Activated CD8-positive, alpha-beta memory T cell treated with anti-CD3 and anti-CD28 coated beads for 1 hour (primary cell): ENCODE results near the gene DEFB124.
A peak's percentile ranks its signal among the peaks of the same experiment; 100 is the strongest.
"Not testable (repeated sequence)": the region's sequence is repeated elsewhere in the genome, so short reads cannot be mapped to it uniquely, and the experiment has no call there.

Experiments
- DNase-seq, 2 donors: peaks; one replicate each; pipeline ENCODE4 v3.0.0-alpha.2; 2020; ENCODE audit warnings: low read depth in 1 of 2; ENCODE audit errors: extremely low read depth in 1 of 2

The DEFB124 gene, protein sequence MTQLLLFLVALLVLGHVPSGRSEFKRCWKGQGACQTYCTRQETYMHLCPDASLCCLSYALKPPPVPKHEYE

GRCh38 chr20:31474758-31475427 is at the start of gene DEFB124, which contains the start of gene REM1:
Gene DEFB124, minus strand, starts transcription at chr20:31475127. Its CDS starts 2,114 bp downstream, at chr20:31473013.
Gene REM1, plus strand, starts transcription at chr20:31475288. Its CDS starts 1,158 bp downstream, at chr20:31476446.
- no peak for DNase-seq

DNA sequence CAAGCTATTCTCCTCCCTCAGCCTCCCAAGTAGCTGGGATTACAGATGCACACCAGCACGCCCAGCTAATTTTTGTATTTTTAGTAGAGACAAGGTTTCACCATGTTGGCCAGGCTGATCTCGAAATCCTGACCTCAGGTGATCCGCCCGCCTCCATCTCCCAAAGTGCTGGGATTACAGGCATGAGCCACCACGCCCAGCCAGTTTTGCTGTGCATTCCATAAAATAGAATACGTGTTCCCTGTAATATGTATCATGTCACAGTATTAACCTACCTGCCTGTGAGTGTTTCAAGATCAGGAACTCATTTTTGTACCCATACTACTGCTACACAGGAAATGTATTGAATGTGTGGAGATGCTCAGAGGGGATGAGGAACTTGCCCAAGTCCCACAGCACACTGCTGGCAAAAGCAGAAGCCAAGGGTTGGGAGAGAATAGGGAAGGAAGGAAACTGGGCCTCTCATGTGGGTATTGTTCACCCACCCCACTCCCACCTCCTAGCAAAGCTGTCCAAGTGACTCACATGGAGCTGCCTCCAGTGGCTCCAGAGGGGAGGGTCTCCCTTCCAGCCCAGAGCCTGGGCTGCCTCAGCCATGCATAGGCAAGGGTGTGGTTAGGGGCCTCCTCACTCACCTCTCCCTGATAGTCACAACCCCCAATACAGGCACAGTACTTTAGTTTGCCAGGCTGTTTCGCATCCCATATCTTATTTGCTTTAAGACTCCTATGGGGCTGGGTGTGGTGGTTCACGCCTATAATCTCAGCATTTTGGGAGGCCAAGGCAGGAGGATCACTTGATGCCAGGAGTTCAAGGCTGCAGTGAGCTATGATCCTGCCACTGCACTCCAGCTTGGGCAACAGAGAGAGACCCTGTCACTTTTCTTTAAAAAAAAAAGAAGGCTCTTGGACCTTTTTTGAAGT is 48.7 kb upstream of the DEFB124 start:
- DNase-seq, result no peak

DNA sequence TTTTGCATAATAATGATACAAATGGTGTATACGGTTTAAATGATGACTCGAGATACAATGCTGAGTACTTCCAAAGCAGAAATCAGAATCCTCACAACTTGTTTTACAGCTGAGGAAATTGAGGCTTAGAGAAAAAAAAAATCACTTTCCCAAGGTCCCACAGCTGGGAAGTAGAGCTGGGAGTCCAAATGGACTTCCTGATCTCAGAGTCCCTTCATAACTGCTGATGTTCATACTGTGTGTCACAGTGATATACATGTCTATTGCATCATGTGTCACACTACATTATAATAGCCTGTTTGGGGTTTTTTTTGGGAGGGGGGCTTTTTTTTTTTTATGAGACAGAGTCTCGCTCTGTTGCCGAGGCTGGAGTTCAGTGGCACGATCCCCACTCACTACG is 47.8 kb upstream of the DEFB124 start:
- DNase-seq, result no peak

GRCh38 chr20:31521267-31521666 is 46.3 kb upstream of the DEFB124 start:
- DNase-seq, result not testable (repeated sequence)

- DNase-seq, result no peak
Observed at GRCh38 chr20:31517373-31517772, 42.4 kb upstream of the DEFB124 start.

- no peak for DNase-seq
Observed at GRCh38 chr20:31516651-31517050, 41.7 kb upstream of the DEFB124 start.

GRCh38 chr20:31516166-31516565 is 41.2 kb upstream of the DEFB124 start:
- DNase-seq, result no peak

GRCh38 chr20:31515775-31516107 is 40.8 kb upstream of the DEFB124 start:
- no peak for DNase-seq

DNA sequence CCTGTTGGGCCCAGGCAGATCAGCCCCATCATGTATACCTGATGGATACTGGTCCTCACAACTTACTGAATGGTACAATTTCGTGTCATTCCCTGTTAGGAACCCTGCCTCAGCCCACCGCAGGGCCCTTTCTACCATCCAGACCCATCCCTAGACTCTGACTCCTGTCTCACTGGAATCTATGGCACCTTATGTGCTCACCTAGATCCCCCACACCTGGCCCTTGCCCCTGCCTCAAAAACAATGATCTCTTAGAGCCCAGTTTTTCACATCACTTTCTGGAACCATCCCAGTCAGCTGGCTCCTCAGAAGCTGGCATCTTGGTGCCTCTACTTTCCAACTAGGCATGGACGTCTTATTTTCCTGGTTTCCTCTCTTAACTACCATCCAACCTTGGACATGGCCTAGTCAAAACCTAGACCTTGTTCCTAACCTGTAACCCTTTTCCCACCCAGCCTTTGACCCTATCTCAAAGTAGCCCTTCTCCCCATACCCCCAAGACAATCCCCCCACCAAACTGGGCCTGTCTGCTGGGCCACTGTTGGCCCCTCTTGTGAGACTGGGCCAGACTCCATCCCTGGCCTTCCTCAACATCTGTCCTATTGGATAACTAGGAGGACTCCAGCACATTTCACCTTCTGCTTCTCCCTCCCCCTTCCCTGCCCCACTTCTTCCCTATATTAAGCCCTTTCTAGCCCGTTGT is 40.3 kb upstream of the DEFB124 start:
- DNase-seq, result no peak

DNA sequence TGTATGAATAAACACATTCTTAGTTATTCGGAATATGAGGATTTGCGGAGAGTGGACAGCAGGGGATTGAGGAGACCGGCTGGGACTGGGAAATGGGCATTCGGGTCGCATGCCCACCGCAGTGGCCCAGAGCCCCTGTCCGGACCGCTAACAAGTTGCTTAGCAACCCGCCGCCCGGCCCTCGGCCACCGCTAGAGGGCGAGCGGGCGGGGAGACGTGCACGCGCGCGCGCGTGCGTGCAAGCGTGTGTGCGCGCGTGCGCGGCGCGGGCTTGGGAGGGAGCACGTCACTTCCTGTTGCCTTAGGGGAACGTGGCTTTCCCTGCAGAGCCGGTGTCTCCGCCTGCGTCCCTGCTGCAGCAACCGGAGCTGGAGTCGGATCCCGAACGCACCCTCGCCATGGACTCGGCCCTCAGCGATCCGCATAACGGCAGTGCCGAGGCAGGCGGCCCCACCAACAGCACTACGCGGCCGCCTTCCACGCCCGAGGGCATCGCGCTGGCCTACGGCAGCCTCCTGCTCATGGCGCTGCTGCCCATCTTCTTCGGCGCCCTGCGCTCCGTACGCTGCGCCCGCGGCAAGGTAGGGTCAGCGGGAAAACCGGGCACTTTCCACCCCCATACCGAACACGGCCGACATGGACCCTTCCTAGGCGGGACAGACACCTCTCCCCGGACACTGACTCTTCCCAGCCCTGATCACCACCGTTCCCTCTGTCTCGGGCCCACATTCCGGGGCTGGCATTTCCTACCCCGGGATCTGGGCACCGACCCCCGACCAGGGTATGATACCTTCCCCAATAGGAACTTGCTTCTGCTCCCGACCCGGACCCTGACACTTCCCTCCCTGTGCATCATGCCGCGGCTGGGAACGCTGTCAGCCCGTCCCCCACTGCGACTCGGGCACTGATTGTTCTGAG is 39.5 kb upstream of the DEFB124 start, which contains the start of gene HM13:
Gene HM13 (plus strand): TSS at position 289 of the 918 bp plus-strand sequence. CDS start 110 bp downstream, at position 399.
- peak; percentile 62 to 84 for DNase-seq

- no peak for DNase-seq
Observed at GRCh38 chr20:31508517-31509244, 33.8 kb upstream of the DEFB124 start.

DNA sequence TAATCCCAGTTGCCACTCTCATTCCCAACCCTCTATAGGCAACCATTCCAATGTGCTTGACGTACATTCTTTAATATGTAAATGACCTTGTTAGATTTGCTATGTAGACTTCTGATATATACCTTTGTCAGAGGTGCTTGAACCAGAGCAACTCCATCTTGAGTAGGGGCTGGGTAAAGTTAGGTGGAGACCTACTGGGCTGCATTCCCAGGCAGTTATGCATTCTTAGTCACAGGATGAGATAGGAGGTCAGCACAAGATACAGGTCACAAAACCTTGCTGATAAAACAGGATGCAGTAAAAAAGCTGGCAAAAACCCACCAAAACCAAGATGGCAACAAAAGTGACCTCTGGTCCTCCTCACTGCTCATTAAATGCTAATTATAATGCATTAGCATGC is 31.0 kb upstream of the DEFB124 start:
- no peak for DNase-seq

DNA sequence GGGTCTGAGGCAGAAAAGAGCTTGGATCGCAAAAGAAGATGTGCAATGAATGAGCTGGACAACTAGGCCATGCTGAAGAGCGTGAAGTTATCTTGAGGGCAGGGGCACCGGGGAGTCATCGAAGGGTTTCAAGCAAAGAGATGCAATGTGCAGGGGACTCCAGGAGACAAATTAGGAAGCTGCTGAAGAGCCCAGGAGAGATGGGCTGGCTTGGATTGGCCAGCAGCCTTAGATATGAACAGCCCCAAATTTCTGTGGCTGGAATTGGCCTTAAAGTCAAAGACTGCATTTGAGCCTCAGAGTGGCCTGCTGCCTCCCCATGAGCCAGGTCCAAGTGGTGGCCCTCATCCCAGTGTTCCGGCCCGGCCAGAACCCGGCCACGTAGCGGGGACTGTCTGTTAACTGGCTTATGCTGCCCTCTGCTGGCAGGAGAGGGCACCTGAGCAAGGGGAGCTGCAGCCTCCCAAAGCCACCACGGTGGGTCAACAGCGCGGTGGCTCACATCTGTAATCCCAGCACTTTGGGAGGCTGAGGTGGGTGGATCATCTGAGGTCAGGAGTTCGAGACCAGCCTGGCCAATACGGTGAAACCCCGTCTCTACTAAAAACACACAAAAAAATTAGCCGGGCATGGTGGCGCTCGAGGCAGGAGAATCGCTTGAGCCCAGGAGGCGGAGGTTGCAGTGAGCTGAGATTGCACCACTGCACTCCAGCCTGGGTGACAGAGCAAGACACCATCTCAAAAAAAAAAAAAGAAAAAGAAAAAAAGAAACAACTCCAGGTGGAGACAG is 28.2 kb upstream of the DEFB124 start:
- peak; percentile 40 to 65 for DNase-seq

- no peak for DNase-seq
Observed at GRCh38 chr20:31500527-31500926, 25.6 kb upstream of the DEFB124 start.

GRCh38 chr20:31497838-31498540 is 23.1 kb upstream of the DEFB124 start:
- DNase-seq, result no peak

DNA sequence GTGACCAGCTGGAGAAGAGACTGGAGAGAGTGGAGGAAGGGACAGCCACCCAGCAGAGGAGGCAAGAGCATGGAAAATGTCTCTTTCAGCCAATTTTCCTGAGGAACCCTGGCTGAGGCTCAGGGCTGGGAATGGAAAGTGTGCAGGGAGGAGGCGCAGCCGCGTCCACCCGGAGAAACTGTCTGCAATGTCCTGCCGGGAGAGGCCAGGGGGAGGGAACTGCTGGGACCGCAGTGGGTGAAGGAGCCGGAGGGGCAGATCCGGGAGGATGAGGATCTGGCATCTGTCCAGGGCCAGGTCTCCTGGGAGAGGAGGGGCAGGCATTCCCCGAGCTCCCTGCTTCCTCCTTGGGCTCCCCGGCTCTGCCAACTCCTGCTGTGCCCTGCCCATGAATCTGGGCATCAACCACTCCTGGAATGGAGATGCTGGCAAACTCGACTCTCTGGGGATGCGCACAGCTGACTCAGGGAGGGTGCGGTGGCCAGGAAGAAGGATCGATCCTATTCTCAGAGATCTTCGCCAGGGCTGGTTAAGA is 21.9 kb upstream of the DEFB124 start:
- DNase-seq, result no peak

DNA sequence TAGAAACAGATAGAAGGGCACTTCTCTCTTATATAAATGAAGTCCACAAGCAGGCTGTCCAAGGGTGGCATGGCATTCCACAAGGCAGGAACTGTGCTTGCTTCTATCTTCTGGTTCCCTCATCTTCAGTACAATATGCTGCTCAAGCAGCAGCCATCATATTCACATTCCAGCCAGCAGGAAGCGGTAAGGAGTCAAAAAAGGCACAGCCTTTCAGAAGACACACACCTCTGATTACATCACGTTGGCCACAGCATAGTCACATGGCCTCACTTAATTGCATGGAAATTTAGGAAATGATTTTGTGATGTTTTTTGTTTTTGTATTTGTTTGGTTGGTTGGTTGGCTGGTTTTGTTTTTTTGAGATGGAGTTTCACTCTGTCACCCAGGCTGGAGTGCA is 19.2 kb upstream of the DEFB124 start:
- no peak for DNase-seq

DNA sequence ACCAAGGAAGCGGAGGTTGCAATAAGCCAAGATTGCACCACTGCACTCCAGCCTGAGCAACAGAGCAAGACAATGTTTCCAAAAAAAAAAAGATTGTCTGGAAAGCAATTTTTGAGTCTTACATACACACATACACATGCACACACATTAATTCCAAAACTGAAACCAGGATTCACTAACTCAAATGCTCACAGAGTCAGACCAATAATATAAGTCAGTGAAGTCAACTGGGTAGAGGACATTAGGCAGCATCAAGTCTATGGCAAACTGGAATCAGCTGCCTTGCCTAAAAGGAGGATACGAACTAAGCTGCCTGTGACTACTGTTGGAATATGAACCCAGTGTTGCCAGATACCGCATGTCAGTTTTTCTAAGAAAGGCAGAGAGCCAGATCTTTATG is 15.8 kb upstream of the DEFB124 start:
- DNase-seq, result no peak
